BLaER1 treated with 17β-estradiol and CSF1 and Interleukin-3, amounts not matched to agents 10 nM and 100 nM (cell line): ENCODE measurements around the gene ONECUT3.

Source experiments
- H3K27ac ChIP-seq, 11 experiments: shearing (Covaris generic); formaldehyde crosslinking; 2 replicates each; pipeline ENCODE4 v1.8.1; 2022
- H3K27me3 ChIP-seq, 11 experiments: shearing (Covaris generic); formaldehyde crosslinking; 2 replicates each; pipeline ENCODE4 v1.8.1; 2022
- H3K36me3 ChIP-seq, 11 experiments: shearing (Covaris generic); formaldehyde crosslinking; 2 replicates each; pipeline ENCODE4 v1.8.1; 2022
- H3K4me1 ChIP-seq, 10 experiments: shearing (Covaris generic); formaldehyde crosslinking; 2 replicates each; pipeline ENCODE4 v1.8.1; 2022
- H3K4me2 ChIP-seq, 11 experiments: shearing (Covaris generic); formaldehyde crosslinking; 2 replicates each; pipeline ENCODE4 v1.8.1; 2022
- H3K4me3 ChIP-seq, 10 experiments: shearing (Covaris generic); formaldehyde crosslinking; 2 replicates each; pipeline ENCODE4 v1.8.1; 2022
- H3K9ac ChIP-seq, 11 experiments: shearing (Covaris generic); formaldehyde crosslinking; 2 replicates each; pipeline ENCODE4 v1.8.1; 2022
- H3K9me3 ChIP-seq, 11 experiments: shearing (Covaris generic); formaldehyde crosslinking; replicated peaks in 1 of 11; 2 replicates each; pipeline ENCODE4 v1.8.1; 2022
- H4K20me1 ChIP-seq, 11 experiments: shearing (Covaris generic); formaldehyde crosslinking; 2 replicates each; pipeline ENCODE4 v1.8.1; 2022
- Cebpa-rat ChIP-seq, 11 experiments: shearing (Covaris generic); IDR thresholded peaks; 2 replicates each; pipeline ENCODE4 v1.8.1; 2022

Gene ONECUT3

DNA sequence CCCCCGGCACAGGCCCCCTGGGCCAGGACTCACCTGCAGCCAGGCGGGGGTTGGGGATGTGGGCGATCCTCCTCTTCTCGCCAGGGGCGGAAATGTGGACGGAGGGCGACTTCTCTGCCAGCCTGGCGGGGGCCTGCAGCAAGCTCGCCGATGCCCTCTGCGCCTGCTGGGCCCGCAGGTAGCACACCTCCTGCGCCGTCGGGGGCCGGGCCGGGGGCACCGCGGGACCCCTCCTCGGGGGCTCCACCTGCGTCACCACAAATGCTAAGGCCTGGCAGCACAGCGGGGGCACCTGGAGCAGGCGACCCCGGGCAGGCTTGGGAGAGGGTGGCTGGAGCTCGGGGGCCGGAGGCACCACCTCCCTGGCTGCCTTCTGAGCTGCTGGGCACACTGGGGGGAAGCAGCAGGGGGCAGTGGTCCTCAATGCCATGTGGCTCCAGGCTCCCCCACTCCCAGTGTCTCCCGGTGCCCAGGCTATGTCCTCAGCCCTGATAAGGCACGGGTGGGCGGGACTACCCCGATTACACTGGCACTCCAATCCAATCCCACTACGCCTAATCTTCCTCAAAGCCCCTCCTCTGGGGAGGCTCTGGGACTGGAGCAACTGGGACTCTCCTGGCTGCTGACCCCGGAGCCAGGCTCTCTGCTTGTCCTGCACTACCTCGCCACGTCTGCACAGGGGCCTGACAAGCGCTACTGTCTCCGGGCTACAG, 70.4 kb downstream of the ONECUT3 start:
- no peak for TF ChIP-seq Cebpa-rat (IDR thresholded peaks at IDR 0.05)
- Histone ChIP-seq H3K27ac (no peak overlapping the region; a peak in 1 of 22 replicates), H3K4me3 (no peak overlapping the region), H3K9me3 (no peaks in the 10 kb centered on the region), H3K4me1 (peaks cover 4 to 23% (median 14%) of the 10 kb centered on the region in 10 experiments; a peak in 15 of 20 replicates), H3K4me2 (no peak overlapping the region), H3K27me3 (no peaks in the 10 kb centered on the region), H3K9ac (no peak overlapping the region), H3K36me3 (peaks cover 82 to 96% (median 93%) of the 10 kb centered on the region in 11 experiments), H4K20me1 (peaks cover 74 to 98% (median 88%) of the 10 kb centered on the region in 11 experiments)

- H3K4me1 ChIP-seq = peaks cover 4 to 23% (median 14%) of the 10 kb centered on the region in 10 experiments; a peak in 15 of 20 replicates
- peaks cover 79 to 100% (median 93%) of the 10 kb centered on the region in 11 experiments for H4K20me1 ChIP-seq
- no peak overlapping the region for H3K4me2 ChIP-seq
- no peak for TF ChIP-seq Cebpa-rat (IDR thresholded peaks at IDR 0.05)
- H3K9ac ChIP-seq = no peak overlapping the region
- H3K36me3 ChIP-seq = peaks cover 83 to 96% (median 94%) of the 10 kb centered on the region in 11 experiments
- no peaks in the 10 kb centered on the region for H3K27me3 ChIP-seq
- no peak overlapping the region for H3K4me3 ChIP-seq
- no peaks in the 10 kb centered on the region for H3K9me3 ChIP-seq
- no peak overlapping the region; a peak in 1 of 22 replicates for H3K27ac ChIP-seq
These were observed 70.9 kb downstream of the ONECUT3 start for GRCh38 chr19:1824252-1824622.

DNA sequence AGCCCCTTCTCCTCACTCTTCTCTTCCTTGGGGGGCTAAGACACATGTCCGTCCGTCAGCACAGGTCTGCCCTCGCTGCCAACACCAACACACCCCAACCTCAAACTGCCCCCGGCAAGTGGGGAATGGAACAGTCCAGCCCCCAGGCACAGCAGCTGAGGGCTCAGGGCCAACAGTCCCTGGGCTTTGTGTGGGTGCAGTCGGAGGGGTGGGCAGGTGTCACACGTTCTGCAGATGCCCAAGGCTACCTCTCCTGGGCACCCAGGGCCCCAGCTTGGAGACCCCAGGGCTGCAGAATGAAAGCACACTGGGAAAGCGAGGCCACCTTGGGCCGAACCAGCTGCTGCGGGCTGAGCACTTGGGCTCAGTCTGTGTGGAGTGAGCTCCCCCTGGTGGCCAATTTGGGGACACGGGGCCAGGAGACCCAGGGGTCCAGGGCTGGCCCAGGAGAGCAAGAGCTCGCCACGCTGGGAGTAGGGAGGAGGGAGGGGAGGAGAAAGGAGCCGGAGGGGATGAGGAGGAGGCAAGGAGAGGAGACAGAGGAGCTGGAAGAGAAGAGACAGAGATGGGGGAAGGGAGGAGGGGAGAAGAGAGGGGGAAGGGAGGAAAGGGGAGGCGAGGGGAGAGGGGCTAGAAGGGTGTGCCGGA, 72.7 kb downstream of the ONECUT3 start:
- Histone ChIP-seq H3K9me3 (no peaks in the 10 kb centered on the region), H3K4me2 (peak overlapping the region in 7 of 11 experiments; percentile 3 to 38 (median 20); a peak in 6 of 22 replicates), H3K4me1 (peaks cover 4 to 36% (median 22%) of the 10 kb centered on the region in 10 experiments; a peak in 17 of 20 replicates), H3K27ac (no peak overlapping the region), H4K20me1 (peaks cover 87 to 100% (median 94%) of the 10 kb centered on the region in 11 experiments), H3K9ac (0 out of 22 replicates have a peak overlapping the region, but pooled peaks of 2 of the 11 experiments have one; percentile 32 to 35), H3K4me3 (no peak overlapping the region), H3K36me3 (peaks cover 81 to 96% (median 91%) of the 10 kb centered on the region in 11 experiments), H3K27me3 (no peaks in the 10 kb centered on the region)
- TF ChIP-seq Cebpa-rat (IDR thresholded peaks at IDR 0.05) = no peak

- H3K9me3 ChIP-seq = no peaks in the 10 kb centered on the region
These were observed 73.5 kb downstream of the ONECUT3 start for GRCh38 chr19:1826557-1827521.

DNA sequence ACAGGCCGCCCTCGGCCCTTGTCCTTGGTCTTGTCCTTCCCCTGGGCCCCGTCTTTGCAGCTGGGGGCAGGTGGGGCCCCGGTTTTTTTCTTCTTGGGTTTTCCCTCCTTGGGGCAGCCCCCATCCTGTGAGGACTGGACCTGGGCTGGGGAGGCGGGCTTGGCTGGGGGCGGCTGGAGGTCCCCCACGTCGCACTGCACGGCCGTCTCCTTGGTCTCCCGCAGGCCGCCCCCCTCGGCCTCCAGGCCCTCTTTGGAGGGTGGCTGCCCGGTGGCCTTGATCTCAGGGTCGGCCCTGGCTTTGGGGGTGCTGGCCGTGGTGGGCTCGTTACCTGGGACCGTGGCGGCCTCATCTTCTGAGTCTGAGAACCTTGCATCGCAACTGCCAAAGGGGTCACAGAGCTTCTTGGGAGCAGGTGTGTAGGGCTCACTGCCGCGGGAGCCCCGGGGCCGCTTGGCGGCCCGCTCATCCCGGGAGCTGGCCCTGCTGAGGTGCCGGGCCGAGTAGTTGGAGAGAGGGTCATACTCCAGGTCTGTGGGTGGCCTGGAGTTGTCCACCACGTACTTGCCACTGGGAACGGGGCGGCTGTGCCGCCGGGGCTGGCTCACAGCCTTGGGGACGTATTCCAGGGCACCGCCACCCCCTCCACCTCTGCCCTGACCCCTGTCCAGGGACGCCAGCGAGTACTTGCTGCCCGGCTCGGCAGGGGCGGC, 74.4 kb downstream of the ONECUT3 start:
- Histone ChIP-seq H3K4me3 (no peak overlapping the region), H3K27ac (0 out of 22 replicates have a peak overlapping the region, but pooled peaks of 1 of the 11 experiments have one; percentile 28), H3K36me3 (peaks cover 79 to 95% (median 88%) of the 10 kb centered on the region in 11 experiments), H3K4me2 (peak overlapping the region in 7 of 11 experiments; percentile 8 to 45 (median 20); a peak in 9 of 22 replicates), H3K4me1 (peaks cover 4 to 45% (median 34%) of the 10 kb centered on the region in 10 experiments; a peak in 17 of 20 replicates), H3K27me3 (no peaks in the 10 kb centered on the region), H4K20me1 (peaks cover 89 to 100% (median 95%) of the 10 kb centered on the region in 11 experiments), H3K9ac (peak overlapping the region in 1 of 11 experiments; percentile 38; a peak in 3 of 22 replicates), H3K9me3 (no peaks in the 10 kb centered on the region)
- TF ChIP-seq Cebpa-rat (IDR thresholded peaks at IDR 0.05) = no peak

More at GRCh38 chr19:1826557-1827521, 73.5 kb downstream of the ONECUT3 start:
- peak overlapping the region in 7 of 11 experiments; percentile 12 to 45 (median 28); a peak in 11 of 22 replicates for H3K4me2 ChIP-seq
- no peak overlapping the region for H3K4me3 ChIP-seq
- 0 out of 22 replicates have a peak overlapping the region, but pooled peaks of 1 of the 11 experiments have one; percentile 28 for H3K27ac ChIP-seq
- peaks cover 79 to 95% (median 89%) of the 10 kb centered on the region in 11 experiments for H3K36me3 ChIP-seq
- no peaks in the 10 kb centered on the region for H3K27me3 ChIP-seq
- no peak for TF ChIP-seq Cebpa-rat (IDR thresholded peaks at IDR 0.05)
- peaks cover 4 to 42% (median 27%) of the 10 kb centered on the region in 10 experiments; a peak in 17 of 20 replicates for H3K4me1 ChIP-seq
- H4K20me1 ChIP-seq = peaks cover 89 to 100% (median 95%) of the 10 kb centered on the region in 11 experiments
- peak overlapping the region in 2 of 11 experiments; percentile 33 to 38; a peak in 3 of 22 replicates for H3K9ac ChIP-seq

- Histone ChIP-seq H3K27me3 (no peaks in the 10 kb centered on the region), H3K36me3 (peaks cover 78 to 95% (median 87%) of the 10 kb centered on the region in 11 experiments), H4K20me1 (peaks cover 89 to 100% (median 95%) of the 10 kb centered on the region in 11 experiments), H3K4me3 (no peak overlapping the region), H3K27ac (no peak overlapping the region), H3K9me3 (no peaks in the 10 kb centered on the region), H3K4me1 (peaks cover 4 to 51% (median 36%) of the 10 kb centered on the region in 10 experiments; a peak in 17 of 20 replicates), H3K4me2 (no peak overlapping the region), H3K9ac (no peak overlapping the region)
- no peak for TF ChIP-seq Cebpa-rat (IDR thresholded peaks at IDR 0.05)
These were observed 75.3 kb downstream of the ONECUT3 start for GRCh38 chr19:1828279-1829238.

GRCh38 chr19:1829958-1830357, 76.7 kb downstream of the ONECUT3 start:
- H3K9ac ChIP-seq = peak overlapping the region in 2 of 11 experiments; percentile 10 to 29; a peak in 2 of 22 replicates
- no peaks in the 10 kb centered on the region for H3K9me3 ChIP-seq
- peaks cover 77 to 95% (median 87%) of the 10 kb centered on the region in 11 experiments for H3K36me3 ChIP-seq
- TF ChIP-seq Cebpa-rat (IDR thresholded peaks at IDR 0.05) = no peak
- no peaks in the 10 kb centered on the region for H3K27me3 ChIP-seq
- H4K20me1 ChIP-seq = peaks cover 93 to 100% (median 98%) of the 10 kb centered on the region in 11 experiments
- peaks cover 4 to 65% (median 42%) of the 10 kb centered on the region in 10 experiments; a peak in 18 of 20 replicates for H3K4me1 ChIP-seq
- no peak overlapping the region for H3K27ac ChIP-seq
- H3K4me3 ChIP-seq = no peak overlapping the region
- H3K4me2 ChIP-seq = peak overlapping the region in 3 of 11 experiments; percentile 3 to 34 (median 24); a peak in 4 of 22 replicates
